Bone marrow (tissue), 2 donors: Measurements from ENCODE around the gene CUL4A.

ENCODE experiments used
- DNase-seq, 2 donors: peaks; one replicate each; lab custom pipeline; 2025; lab: John Stamatoyannopoulos, UW

Gene CUL4A

DNA sequence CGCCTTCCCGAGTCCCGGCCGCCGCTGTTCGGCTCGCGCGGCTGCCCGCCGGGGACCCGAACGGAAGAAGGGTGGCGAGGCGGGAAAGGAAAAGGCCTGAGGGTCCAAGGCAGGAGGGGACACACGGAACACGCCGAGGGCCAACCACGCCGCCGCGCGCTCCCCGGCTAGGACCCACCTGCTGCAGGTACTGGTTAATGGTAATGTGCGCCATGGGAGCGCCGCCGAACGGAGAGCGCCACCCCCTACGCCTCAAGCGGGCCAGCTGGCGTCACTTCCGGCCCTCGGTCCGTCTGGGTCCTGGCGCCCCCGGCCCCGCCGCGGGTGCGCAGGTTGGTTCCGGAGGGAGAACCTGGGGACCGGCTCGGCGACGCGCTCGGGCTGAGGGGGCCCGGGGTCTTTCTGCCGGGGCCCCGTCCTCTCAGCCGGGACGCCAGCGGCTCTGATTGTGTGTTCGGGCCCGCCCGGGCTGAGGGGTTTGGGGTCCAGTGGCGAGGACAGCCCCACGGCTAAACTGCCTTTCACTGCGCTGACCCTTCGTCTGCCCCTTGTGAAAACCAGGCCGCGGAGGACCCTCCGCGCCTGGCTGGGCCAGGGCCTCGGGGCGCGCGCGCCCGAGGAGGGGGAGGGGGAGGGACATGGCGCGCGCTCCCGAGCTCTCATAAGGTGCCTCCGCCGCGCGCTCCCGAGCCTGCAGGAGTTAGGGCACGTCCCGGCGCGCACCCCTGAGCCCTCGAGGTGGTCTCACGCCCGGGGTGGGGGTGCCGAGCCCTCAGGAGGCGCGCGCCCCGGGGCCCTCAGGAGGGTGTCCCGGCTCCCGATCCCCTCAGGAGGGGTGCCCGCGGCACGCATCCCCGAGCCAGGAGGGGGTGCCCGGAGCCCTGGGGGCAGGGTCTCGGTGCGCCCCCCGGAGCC is 735 bp upstream of the CUL4A start, which contains the start of gene PCID2:
PCID2 (minus strand) TSS at position 249 of the 915 bp plus-strand sequence; CDS start at position 214, 35 bp downstream.
- DNase-seq, result peak; percentile 51 to 76

GRCh38 chr13:113209759-113210421 is 477 bp downstream of the CUL4A start:
- peak; percentile 10 to 82 for DNase-seq

GRCh38 chr13:113210833-113211232 is 1.4 kb downstream of the CUL4A start:
- no peak for DNase-seq

- no peak for DNase-seq
These were observed 2.4 kb downstream of the CUL4A start for GRCh38 chr13:113211774-113212173.

GRCh38 chr13:113216254-113217048 is 7.0 kb downstream of the CUL4A start:
- DNase-seq, result no peak

- no peak for DNase-seq
These were observed 9.2 kb downstream of the CUL4A start for GRCh38 chr13:113218586-113218985.

DNA sequence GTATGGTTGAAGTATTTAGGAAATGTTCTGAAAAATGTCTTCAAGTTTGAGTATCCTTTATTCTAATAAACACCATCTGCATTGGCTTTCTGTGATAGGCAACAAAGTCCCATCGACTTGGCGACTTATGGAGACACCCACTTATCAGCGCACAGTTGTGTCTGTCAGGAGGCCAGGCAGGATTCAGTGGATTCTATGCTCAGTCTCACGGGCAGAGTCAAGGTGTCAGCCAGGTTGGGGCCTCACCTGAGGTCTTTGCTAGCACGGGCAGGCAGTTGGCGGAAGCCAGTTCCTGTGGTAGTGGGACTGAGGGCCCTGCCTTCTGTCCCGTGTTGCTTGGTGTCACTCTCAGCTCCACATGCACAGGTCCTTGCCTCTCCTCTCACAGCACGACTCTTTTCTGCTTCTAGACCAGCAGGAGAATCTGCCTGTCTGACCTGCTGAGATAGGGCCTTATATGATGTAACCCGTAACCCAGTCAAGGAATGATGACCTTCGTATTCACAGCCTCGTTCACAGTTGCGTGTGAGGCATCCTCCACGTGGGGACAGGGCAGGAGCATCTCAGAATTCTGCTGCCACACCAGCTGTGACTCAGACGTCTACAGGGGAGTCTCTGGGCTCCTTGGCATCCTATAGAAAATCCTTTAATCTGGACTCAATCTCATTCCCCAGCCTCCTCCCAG is 10.0 kb downstream of the CUL4A start:
- no peak for DNase-seq

DNA sequence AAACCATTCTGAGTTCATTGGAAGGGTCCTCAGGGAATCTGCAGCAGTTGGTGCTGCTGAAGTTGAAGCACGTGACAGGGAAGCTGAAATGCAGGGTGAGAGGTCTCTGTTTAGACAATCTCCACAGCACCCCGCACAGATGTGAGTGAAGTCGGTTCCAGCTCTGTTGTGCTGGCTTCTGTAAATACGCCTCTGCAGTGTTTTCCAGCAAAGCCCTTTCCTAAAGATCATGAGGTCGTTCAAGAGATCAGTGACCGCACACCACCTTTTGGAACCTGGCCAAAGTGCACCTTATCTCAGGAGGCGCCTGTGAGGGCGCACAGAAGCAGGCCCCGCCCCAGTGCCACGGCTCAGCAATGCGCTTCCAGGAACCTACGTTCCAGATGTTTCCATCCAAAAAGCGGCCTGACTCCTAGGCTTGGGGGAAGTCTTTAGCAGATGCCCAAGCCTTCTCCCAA is 10.8 kb downstream of the CUL4A start:
- no peak for DNase-seq

- no peak for DNase-seq
These were observed 11.5 kb downstream of the CUL4A start for GRCh38 chr13:113220877-113221276.

DNA sequence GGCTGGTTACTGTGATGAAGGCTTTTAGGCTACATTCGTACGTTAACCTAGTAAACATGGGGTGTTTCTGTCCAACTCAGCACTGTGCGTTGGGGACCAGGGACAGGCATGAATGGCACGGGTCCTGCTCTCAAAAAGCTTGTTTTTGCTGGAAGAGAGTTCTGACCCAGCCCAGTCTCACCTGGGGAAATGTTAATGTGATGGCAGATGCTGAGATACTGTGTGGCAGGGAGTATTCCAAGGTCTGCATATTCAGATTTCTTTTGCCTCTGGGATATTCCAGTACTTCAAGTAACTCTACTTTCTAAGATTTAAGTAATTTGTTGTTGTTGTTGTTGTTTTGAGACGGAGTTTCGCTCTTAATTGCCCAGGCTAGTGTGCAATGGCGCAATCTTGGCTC is 13.7 kb downstream of the CUL4A start:
- DNase-seq, result no peak

GRCh38 chr13:113224486-113224885 is 15.1 kb downstream of the CUL4A start:
- no peak for DNase-seq

DNA sequence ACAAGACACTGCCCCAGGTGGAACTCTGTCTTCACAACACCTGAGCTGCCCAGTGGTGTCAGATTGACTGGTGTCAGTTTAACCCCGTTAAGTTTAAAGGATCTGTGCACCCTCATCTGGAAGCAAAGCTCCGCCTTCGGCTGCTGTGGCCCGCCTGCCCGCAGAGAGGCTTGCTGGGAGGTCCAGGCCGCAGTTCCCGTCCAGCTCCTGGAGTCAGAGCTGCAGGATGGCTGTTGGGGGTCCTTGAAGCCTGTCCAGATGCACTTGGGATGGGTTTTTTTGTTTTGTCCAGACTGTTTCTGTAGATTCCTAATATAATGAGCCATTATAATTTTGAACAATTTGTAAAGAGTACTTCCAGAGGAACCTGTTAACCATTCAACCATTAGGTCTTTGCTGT is 16.1 kb downstream of the CUL4A start:
- DNase-seq, result no peak

GRCh38 chr13:113226873-113227450 is 17.5 kb downstream of the CUL4A start:
- DNase-seq, result no peak

DNA sequence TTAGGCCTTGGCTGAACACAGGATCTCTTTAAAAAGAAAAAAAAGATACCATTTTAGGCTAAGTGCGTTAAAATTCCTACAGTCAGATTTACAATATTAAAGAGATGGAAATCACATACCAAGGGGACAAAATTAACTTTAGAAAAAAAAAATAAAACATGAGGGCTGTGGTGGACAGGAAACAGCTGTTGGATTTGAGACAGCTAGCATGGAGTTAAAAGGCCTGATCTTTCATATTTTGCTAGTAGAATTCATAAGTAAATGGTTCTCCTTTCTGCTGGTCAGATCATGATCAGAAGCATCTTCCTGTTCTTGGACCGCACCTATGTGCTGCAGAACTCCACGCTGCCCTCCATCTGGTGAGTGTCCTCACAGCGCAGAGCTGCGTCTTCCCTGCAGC is 19.7 kb downstream of the CUL4A start:
- DNase-seq, result no peak

GRCh38 chr13:113229791-113230190 is 20.4 kb downstream of the CUL4A start:
- DNase-seq, result no peak

DNA sequence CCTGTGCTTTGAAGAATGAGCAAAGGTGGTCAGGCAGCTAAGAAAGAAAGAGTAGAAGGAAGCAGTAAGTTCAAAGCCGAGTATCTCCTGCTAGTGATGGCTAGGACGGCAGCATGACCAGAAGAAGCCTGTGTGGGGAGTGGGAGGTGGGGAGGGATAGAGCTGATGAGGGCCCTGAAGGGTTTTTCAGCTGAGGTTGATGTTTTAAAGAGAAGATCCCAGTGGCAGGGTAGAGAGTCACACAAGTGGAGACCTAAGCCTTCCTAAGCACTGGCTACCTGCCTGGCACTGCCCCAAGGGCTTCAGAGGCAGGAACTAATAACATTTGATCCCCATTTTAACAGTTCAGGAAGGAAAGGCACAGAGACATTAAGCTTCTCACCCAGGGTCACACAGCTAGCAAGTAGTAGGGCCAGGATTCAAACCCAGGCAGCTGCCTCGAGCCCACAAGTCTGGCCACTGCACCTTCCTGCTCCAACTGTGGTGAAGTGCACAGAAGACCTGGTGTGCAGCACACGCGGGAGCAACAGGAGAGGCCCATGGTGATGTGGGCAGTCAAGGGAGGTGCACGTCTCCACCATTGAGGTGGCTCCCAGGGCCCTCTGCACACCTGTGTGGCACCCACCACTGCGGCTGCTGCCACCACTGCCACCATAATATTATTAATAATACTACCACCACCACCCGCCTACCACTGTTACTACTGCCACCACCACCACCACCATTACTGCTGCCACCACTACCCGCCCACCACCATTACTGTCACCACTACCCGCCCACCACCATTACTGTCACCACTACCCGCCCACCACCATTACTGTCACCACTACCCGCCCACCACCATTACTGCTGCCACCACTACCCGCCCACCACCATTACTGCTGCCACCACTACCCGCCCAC is 22.1 kb downstream of the CUL4A start:
- no peak for DNase-seq

DNA sequence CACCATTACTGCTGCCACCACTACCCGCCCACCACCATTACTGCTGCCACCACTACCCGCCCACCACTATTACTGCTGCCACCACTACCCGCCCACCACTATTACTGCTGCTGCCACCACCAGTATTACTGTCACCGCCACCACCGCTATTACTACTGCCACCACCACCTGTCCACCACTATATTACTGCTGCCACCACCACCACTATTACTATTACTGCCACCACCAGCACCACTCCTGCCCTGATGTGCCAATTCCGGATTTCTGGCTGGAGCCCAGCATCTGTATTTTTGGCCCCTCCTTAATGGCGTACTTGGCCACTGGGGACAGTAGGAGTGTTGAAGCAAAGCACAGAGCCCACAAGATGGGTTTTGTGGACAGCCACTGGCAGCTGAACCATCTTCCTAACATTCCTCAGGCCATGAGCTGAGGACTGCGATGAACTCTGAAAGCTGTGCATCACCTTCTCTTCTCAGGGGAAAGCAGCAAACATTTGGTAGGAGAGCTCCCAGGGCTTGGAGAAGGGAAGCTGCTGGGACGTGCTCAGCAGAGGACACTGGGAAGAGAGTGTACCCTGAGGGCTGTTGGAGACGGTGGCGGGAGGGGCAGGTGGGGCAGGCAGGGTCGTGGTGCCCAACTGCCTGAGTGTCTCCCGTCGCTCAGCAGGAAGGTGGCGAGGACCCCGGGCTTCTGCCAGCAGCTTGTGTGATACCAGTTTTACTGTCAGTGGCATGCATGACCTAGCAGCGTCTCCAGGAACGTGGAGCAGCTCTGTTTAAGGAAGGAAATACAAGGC is 23.0 kb downstream of the CUL4A start:
- no peak for DNase-seq

- no peak for DNase-seq
These were observed 23.7 kb downstream of the CUL4A start for GRCh38 chr13:113233101-113233500.

DNA sequence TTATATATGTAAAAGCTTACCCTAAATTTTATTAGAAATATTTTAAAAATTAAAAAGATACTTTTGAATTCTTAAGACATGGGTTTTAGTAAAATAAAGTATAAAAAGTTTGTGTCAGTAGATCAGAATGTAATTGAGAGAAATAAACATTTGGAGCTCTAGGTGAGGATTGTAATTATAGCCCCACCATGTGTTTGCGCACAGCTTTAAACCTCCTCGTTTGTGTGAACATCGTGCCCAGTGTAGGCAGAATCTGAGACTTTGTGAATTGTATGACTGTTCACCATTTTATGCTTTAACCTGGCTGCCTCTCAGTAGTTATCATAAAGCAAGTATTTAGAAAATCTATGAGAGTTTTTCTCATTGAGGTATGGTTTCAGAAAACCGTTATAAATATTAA is 29.1 kb downstream of the CUL4A start:
- no peak for DNase-seq
